Caco-2 (cell line): Measurements from ENCODE around the gene CHPT1. TPM values are rescaled to one million over a fixed set of nuclear protein-coding genes. Genes with fewer than 3 reads are reported as not detected.

Source experiments
- BruUV-seq: library from RNA; stranded (reverse); fragments of 400-500 nt; replicated peaks from 2 replicates; lab custom pipeline; 2021; lab: Mats Ljungman, UMichigan
- CTCF ChIA-PET: fragments of 300-600 bp; sonication (Branson Sonifier 250); formaldehyde crosslinking; loops from one replicate; lab custom pipeline; 2022; ENCODE audit warnings: antibody characterized with exemption; lab: Charles Lee
- POLR2A ChIA-PET: fragments of 300-600 bp; sonication (Branson Sonifier 250); formaldehyde crosslinking; loops from one replicate; lab custom pipeline; 2022; ENCODE audit warnings: antibody characterized with exemption; lab: Charles Lee
- DNase-seq, 2 experiments: peaks; one replicate each; pipeline versions ENCODE4 v3.0.0 to v3.0.0-alpha.2; 2020 to 2022
- H3K27me3 ChIP-seq: replicated peaks from 2 replicates; pipeline ENCODE4 v1.6.0; 2011; ENCODE audit warnings: low read length; ENCODE audit not compliant: control insufficient read depth, insufficient read depth
- H3K36me3 ChIP-seq: 2 replicates; pipeline ENCODE4 v1.5.1; 2011; ENCODE audit warnings: low read length; ENCODE audit not compliant: control insufficient read depth, insufficient read depth
- H3K4me1 ChIP-seq: fragments of 250-450 bp; sonication (Bioruptor Pico); 2 replicates; pipeline ENCODE4 v1.5.1; 2020; ENCODE audit warnings: mild to moderate bottlenecking
- H3K4me3 ChIP-seq: 2 replicates; pipeline ENCODE4 v1.5.1; 2011; ENCODE audit warnings: low read depth, mild to moderate bottlenecking, control low read depth, low read length
- H3K9me3 ChIP-seq: fragments of 250-450 bp; sonication (Bioruptor Pico); 2 replicates; pipeline ENCODE4 v1.5.1; 2020; ENCODE audit warnings: mild to moderate bottlenecking, moderate library complexity
- H3K27ac Mint-ChIP-seq: one replicate; pipeline ENCODE4 v1.8.0; 2022; ENCODE audit warnings: mixed read lengths; ENCODE audit not compliant: unreplicated experiment
- H3K27me3 Mint-ChIP-seq: one replicate; pipeline ENCODE4 v1.8.0; 2022; ENCODE audit warnings: mixed read lengths; ENCODE audit not compliant: insufficient read depth, unreplicated experiment
- H3K36me3 Mint-ChIP-seq: one replicate; pipeline ENCODE4 v1.8.0; 2022; ENCODE audit warnings: mild to moderate bottlenecking, mixed read lengths; ENCODE audit not compliant: insufficient read depth, unreplicated experiment
- H3K4me1 Mint-ChIP-seq: one replicate; pipeline ENCODE4 v1.8.0; 2022; ENCODE audit warnings: low read depth, mixed read lengths; ENCODE audit not compliant: unreplicated experiment
- H3K4me3 Mint-ChIP-seq: one replicate; pipeline ENCODE4 v1.8.0; 2022; ENCODE audit warnings: mild to moderate bottlenecking, moderate library complexity, mixed read lengths; ENCODE audit not compliant: unreplicated experiment
- H3K9me3 Mint-ChIP-seq: one replicate; pipeline ENCODE4 v1.8.0; 2022; ENCODE audit warnings: mixed read lengths; ENCODE audit not compliant: unreplicated experiment
- CTCF ChIP-seq, 2 experiments: fragments of 200-600 bp in 1 of 2; IDR thresholded peaks; 1 replicate in 1 of 2; 2 replicates in 1 of 2; pipeline versions ENCODE4 v1.5.1 to v1.8.0; 2011 to 2022; ENCODE audit warnings: antibody characterized with exemption in 1 of 2, control low read depth in 1 of 2, inconsistent platforms in 1 of 2, low read depth in 1 of 2, low read length in 1 of 2, mild to moderate bottlenecking in 1 of 2, moderate library complexity in 1 of 2; ENCODE audit not compliant: insufficient read depth in 1 of 2, severe bottlenecking in 1 of 2, unreplicated experiment in 1 of 2
- intact Hi-C: fragments of 100-400 bp; cut with micrococcal nuclease; formaldehyde crosslinking; loops from one replicate; pipeline ENCODE4 v1.10.0; 2022; ENCODE audit not compliant: unreplicated experiment
- total RNA-seq: library from RNA; stranded (reverse); gene quantifications from 2 replicates; pipeline ENCODE4 v1.2.3, GENCODE V29; 2022

The CHPT1 gene
- total RNA-seq, 1 experiment from 2014 or later: 54.6 TPM

- intact Hi-C loops: loop anchor here (1.0 kb wide), 2 partner anchors 27 to 89 kb away; partner anchors contain the start of gene CHPT1
- peaks cover 7% of the 10 kb centered on the region; the same call in 1 of the 2 replicates for H3K4me1 ChIP-seq
- no TSS peak for BruUV-seq
- no peaks in the 10 kb centered on the region for H3K9me3 Mint-ChIP-seq
- H3K36me3 Mint-ChIP-seq: peaks cover 6% of the 10 kb centered on the region
- no peaks in the 10 kb centered on the region for H3K27me3 ChIP-seq
- no peaks in the 10 kb centered on the region for H3K9me3 ChIP-seq
- ChIA-PET POLR2A (no interaction called here), CTCF (interaction anchor here (0.7 kb wide), 1 partner anchor 169 kb away, joined by 5 read pairs; no protein-coding TSS in a partner anchor)
- DNase-seq: peak; percentile 42 to 58
- no peak overlapping the region for H3K4me3 ChIP-seq
- peak; percentile 62 to 64 for TF ChIP-seq CTCF (IDR thresholded peaks at IDR 0.05; ENCODE audit: insufficient read depth in 1 of 2, low read depth in 1 of 2, low read length in 1 of 2, severe bottlenecking in 1 of 2, unreplicated experiment in 1 of 2)
- peaks cover 22% of the 10 kb centered on the region for H3K4me1 Mint-ChIP-seq
- no peaks in the 10 kb centered on the region for H3K36me3 ChIP-seq
- H3K27ac Mint-ChIP-seq: no peak overlapping the region
- H3K4me3 Mint-ChIP-seq: no peak overlapping the region
- peaks cover 2% of the 10 kb centered on the region for H3K27me3 Mint-ChIP-seq
Observed at GRCh38 chr12:101670007-101670671, 27.3 kb upstream of the CHPT1 start.

GRCh38 chr12:101671157-101671791 is 26.2 kb upstream of the CHPT1 start:
- peaks cover 2% of the 10 kb centered on the region for H3K27me3 Mint-ChIP-seq
- H3K9me3 Mint-ChIP-seq: no peaks in the 10 kb centered on the region
- peaks cover 3% of the 10 kb centered on the region for H3K36me3 Mint-ChIP-seq
- intact Hi-C loops: no loop called here
- Histone ChIP-seq H3K4me1 (peaks cover 7% of the 10 kb centered on the region; the same call in 1 of the 2 replicates), H3K9me3 (no peaks in the 10 kb centered on the region), H3K4me3 (no peak overlapping the region), H3K27me3 (no peaks in the 10 kb centered on the region), H3K36me3 (no peaks in the 10 kb centered on the region)
- H3K27ac Mint-ChIP-seq: no peak overlapping the region
- no peak overlapping the region for H3K4me3 Mint-ChIP-seq
- ChIA-PET CTCF (no interaction called here), POLR2A (no interaction called here)
- BruUV-seq: no TSS peak
- H3K4me1 Mint-ChIP-seq: peaks cover 19% of the 10 kb centered on the region
- DNase-seq: no peak
- no peak for TF ChIP-seq CTCF (IDR thresholded peaks at IDR 0.05; ENCODE audit: insufficient read depth in 1 of 2, low read depth in 1 of 2, low read length in 1 of 2, severe bottlenecking in 1 of 2, unreplicated experiment in 1 of 2)

GRCh38 chr12:101671833-101672232 is 25.6 kb upstream of the CHPT1 start:
- no peak for DNase-seq
- intact Hi-C loops: no loop called here
- Mint-ChIP-seq H3K27ac (no peak overlapping the region), H3K4me1 (peaks cover 15% of the 10 kb centered on the region), H3K4me3 (no peak overlapping the region), H3K36me3 (no peaks in the 10 kb centered on the region), H3K27me3 (no peaks in the 10 kb centered on the region), H3K9me3 (no peaks in the 10 kb centered on the region)
- no peaks in the 10 kb centered on the region for H3K9me3 ChIP-seq
- no peak for TF ChIP-seq CTCF (IDR thresholded peaks at IDR 0.05; ENCODE audit: insufficient read depth in 1 of 2, low read depth in 1 of 2, low read length in 1 of 2, severe bottlenecking in 1 of 2, unreplicated experiment in 1 of 2)
- no TSS peak for BruUV-seq
- H3K36me3 ChIP-seq: no peaks in the 10 kb centered on the region
- POLR2A ChIA-PET: no interaction called here
- no peak overlapping the region for H3K4me3 ChIP-seq
- peaks cover 7% of the 10 kb centered on the region; the same call in 1 of the 2 replicates for H3K4me1 ChIP-seq
- no peaks in the 10 kb centered on the region for H3K27me3 ChIP-seq
- CTCF ChIA-PET: no interaction called here
